ENCODE results near the gene SLCO2A1. TPM values are rescaled to one million over a fixed set of nuclear protein-coding genes. Genes with fewer than 3 reads are reported as not detected.

SLCO2A1 gene
- total RNA-seq, 4 donors from 2014 or later, result 6.1 to 54.2 (median 33.1) TPM

DNA sequence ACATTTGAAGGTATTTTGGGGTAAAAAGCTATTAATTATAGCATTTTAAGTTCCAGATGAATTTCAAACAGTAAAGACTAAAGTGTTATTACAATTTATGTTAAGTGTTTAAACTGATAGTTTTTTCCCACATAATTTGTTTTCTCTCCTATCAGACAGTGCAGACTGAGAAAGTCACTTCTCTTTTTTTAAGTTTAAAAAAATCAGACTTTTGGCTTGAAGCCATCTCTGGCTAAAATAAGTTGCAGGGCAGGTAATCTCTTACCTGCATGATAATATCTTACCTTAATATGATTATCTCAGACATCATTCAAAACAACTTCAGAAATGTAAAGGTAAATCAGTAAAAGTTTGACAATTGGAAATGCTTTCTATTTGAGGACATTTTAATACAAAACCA lies 112.6 kb downstream of the SLCO2A1 start:
- ATAC-seq (ENCODE audit: low FRiP score) (no peak), DNase-seq (ENCODE audit: low spot score) (no peak)
- TF ChIP-seq, protein P1, sequence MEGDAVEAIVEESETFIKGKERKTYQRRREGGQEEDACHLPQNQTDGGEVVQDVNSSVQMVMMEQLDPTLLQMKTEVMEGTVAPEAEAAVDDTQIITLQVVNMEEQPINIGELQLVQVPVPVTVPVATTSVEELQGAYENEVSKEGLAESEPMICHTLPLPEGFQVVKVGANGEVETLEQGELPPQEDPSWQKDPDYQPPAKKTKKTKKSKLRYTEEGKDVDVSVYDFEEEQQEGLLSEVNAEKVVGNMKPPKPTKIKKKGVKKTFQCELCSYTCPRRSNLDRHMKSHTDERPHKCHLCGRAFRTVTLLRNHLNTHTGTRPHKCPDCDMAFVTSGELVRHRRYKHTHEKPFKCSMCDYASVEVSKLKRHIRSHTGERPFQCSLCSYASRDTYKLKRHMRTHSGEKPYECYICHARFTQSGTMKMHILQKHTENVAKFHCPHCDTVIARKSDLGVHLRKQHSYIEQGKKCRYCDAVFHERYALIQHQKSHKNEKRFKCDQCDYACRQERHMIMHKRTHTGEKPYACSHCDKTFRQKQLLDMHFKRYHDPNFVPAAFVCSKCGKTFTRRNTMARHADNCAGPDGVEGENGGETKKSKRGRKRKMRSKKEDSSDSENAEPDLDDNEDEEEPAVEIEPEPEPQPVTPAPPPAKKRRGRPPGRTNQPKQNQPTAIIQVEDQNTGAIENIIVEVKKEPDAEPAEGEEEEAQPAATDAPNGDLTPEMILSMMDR (IDR thresholded peaks at IDR 0.05), result no peak

DNA sequence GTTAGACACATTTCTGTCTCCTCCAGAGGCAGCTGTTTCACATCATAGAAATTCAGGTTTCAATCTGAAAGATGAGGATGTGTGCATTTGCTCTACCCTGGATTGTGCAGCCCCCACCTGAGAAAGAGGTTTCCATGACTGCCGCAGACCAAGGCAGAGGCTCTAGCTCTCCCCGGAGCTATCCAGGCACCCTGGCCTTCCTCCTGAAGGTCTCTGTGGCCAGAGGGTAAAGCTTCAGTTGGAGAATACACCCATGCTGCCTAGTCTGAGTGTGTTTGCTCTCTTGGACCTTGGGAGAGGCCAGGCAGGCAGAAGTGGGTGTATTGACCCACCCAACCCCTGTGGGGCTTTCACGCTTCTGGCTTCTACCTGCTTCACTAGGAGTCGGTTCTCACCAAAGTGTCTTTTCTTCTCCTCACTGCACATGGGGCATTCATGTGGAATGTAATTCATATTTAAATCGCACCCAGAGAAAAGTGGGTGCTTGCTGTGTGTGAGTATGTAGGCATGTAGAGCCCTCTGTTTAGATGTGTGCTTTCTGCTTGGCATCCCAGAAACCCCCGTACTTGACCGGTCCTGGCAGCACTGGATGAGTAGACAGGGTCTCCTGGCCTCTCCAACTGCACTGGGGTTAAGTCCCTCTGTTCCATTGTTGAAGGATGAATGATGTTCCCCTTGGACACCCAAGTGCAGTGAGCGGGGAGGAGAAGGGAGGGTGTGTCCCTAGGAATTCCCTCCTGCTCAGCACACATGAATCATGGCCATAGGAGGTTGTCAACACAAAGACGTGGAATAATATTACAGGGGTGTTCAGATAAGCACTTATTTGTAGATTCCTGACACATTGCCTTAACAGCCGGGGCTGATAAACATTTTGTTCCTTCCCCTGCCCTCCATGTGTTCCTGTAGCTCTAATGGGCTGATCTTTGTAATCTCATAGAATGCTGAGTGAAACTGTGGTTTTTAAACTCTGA lies 113.8 kb downstream of the SLCO2A1 start:
- no peak for ATAC-seq (ENCODE audit: low FRiP score)
- TF ChIP-seq, protein P1 (IDR thresholded peaks at IDR 0.05), result no peak

DNA sequence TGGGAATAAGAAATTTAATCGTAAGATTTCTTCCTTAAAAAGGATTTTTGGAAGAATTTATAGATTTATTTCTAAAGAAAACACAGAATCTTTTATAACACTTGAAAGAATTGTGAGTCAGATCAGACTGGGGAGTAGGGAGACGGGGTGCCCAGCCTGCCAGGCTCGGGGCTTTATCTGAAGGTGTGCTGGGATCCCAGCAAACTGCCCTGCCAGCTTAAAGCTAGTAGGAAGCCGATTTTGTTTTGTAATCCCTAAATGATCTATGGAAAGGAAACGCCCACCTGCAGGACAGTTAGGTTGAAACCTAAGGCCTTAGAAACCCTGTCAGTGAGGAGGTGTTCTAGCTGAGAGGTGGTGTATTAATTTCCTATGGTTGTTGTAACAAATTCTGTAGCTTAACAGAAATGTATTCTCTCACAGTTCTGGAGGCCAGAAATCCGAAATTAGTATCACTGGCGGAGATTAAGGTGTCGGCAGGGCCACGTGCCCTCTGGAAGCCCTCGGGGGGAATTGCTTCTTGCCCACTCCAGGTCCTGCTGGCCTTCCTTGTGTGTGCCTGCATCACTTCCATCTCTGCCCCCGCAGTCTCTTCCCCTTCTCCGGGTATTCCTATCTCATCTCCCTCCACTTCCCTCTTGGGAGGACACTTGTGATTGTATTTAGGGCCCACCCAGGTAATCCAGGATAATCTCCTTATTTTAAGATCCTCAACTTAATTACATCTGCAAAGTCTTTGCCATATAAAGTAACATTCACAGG lies 114.7 kb downstream of the SLCO2A1 start:
- no peak for ATAC-seq (ENCODE audit: low FRiP score)
- DNase-seq (ENCODE audit: low spot score), result no peak
- TF ChIP-seq, protein P1 (IDR thresholded peaks at IDR 0.05), result no peak

More for the DNA sequence above, 113.8 kb downstream of the SLCO2A1 start:
- no peak for DNase-seq (ENCODE audit: low spot score)

DNA sequence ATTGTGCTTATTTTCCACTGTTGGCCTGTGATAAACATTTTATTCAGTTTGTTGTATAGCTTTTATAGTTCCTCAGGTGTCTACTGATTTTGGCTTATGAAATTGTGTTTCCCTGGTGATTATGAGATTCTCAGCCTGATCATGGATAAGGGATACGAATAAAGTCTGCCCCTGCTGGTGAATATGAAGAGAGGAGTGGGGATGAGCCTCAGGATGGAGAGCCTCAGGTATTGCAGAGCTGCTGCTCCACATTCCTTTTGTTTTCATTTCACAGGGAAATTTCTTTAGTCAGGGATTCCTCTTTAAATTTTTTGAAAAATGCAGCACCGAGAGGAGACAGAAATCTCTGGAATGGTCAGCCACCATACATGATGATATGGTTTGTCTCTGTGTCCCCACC lies 119.3 kb downstream of the SLCO2A1 start:
- TF ChIP-seq, protein P1 (IDR thresholded peaks at IDR 0.05), result no peak
- DNase-seq (ENCODE audit: low spot score), result no peak
- no peak for ATAC-seq (ENCODE audit: low FRiP score)

DNA sequence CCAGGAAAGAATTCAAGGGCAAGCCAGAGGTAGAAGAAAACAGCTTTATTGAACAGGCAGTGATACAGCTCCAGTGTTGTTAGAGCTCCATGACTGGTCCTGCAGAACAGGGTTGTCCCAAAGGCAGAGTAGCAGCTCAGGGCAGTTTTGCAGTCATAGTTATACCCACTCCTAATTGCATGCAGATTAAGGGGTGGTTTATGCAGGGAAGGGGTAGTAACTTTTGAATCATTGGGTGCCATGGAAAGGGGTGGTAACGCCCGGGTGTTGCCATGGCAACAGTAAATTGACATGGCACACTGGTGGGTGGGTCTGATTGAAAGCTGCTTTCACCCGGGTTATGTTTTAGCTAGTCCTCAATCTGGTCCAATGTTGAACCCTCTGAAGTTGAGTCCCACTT lies 124.3 kb downstream of the SLCO2A1 start:
- DNase-seq (ENCODE audit: low spot score), result no peak
- TF ChIP-seq, protein P1 (IDR thresholded peaks at IDR 0.05), result no peak

DNA sequence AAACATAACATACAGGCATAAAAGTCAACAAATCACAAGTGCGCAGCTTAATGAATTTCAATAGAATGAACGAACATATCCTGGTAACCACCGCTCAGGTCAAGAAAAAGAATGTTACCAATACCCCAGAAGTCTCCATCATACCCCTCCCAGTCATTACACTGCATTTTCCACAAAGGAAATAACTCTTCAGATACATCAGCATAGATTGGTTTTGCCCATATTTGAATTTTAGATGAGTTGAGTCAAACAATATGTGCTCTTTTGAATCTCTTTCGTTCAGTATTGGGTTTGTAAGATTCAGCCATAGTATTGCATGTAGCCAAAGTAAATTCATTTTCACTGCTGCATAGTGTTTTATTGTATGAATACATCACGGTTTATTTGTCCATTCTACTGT lies 127.9 kb downstream of the SLCO2A1 start:
- TF ChIP-seq, protein P1 (IDR thresholded peaks at IDR 0.05), result no peak
- ATAC-seq (ENCODE audit: low FRiP score) (no peak), DNase-seq (ENCODE audit: low spot score) (no peak)

More for the DNA sequence above, 124.3 kb downstream of the SLCO2A1 start:
- ATAC-seq (ENCODE audit: low FRiP score), result no peak

Data from omental fat pad (tissue), 4 donors.